Stomach (tissue), 4 donors: Measurements from ENCODE around the gene CDC73.

Experiments used
- CTCF ChIP-seq, 7 experiments: fragments of 450-650 bp in 4 of 7; fragments of 200-600 bp in 3 of 7; sonication (generic) in 3 of 7; IDR thresholded peaks; one replicate each; pipeline ENCODE4 v1.5.1; 2016 to 2019; ENCODE audit warnings: antibody characterized with exemption in 7 of 7, control low read depth in 2 of 7, mild to moderate bottlenecking in 1 of 7
- EP300 ChIP-seq: sonication (generic); formaldehyde crosslinking; IDR thresholded peaks from one replicate; pipeline ENCODE4 v1.6.1; 2017; ENCODE audit warnings: antibody characterized with exemption
- POLR2A ChIP-seq, 4 donors: fragments of 450-650 bp; IDR thresholded peaks; one replicate each; pipeline ENCODE4 v1.6.1; 2016; ENCODE audit warnings: antibody characterized with exemption in 4 of 4, control low read depth in 2 of 4, mild to moderate bottlenecking in 1 of 4, moderate library complexity in 1 of 4
- POLR2AphosphoS5 ChIP-seq, 3 donors: sonication (generic); formaldehyde crosslinking; IDR thresholded peaks; one replicate each; pipeline ENCODE4 v1.6.1; 2016; ENCODE audit warnings: antibody characterized with exemption in 3 of 3

GRCh38 chr1:193189442-193190095 is 67.7 kb downstream of the CDC73 start:
- TF ChIP-seq CTCF (IDR thresholded peaks at IDR 0.05) (no peak), POLR2AphosphoS5 (IDR thresholded peaks at IDR 0.05) (no peak), POLR2A (IDR thresholded peaks at IDR 0.05) (no peak), EP300 (no peak)
